IPS DF 6.9 (cell line): Measurements from ENCODE around the gene HBA2.
"Not testable (repeated sequence)": the region's sequence is repeated elsewhere in the genome, so short reads cannot be mapped to it uniquely, and the experiment has no call there.

Experiments
- DNase-seq: peaks from one replicate; pipeline ENCODE4 v3.0.0-alpha.2; 2013; ENCODE audit warnings: low read depth, low spot score
- H3K27ac ChIP-seq: one replicate; pipeline ENCODE4 v1.5.1; 2013; ENCODE audit warnings: low read length, control low read depth
- H3K27me3 ChIP-seq: 2 replicates; pipeline ENCODE4 v1.6.1; 2013; ENCODE audit warnings: mild to moderate bottlenecking, low read length; ENCODE audit not compliant: control insufficient read depth, insufficient read depth
- H3K36me3 ChIP-seq: 2 replicates; pipeline ENCODE4 v1.6.1; 2013; ENCODE audit warnings: low read length; ENCODE audit not compliant: control insufficient read depth, insufficient read depth
- H3K4me1 ChIP-seq: 2 replicates; pipeline ENCODE4 v1.6.1; 2013; ENCODE audit warnings: low read length; ENCODE audit not compliant: control insufficient read depth, insufficient read depth
- H3K4me3 ChIP-seq: 2 replicates; pipeline ENCODE4 v1.5.1; 2013; ENCODE audit warnings: mild to moderate bottlenecking, low read length
- H3K9me3 ChIP-seq: 2 replicates; pipeline ENCODE4 v1.6.1; 2013; ENCODE audit warnings: low read length, inconsistent platforms; ENCODE audit not compliant: control insufficient read depth, insufficient read depth
- WGBS: extraction: QIAGEN DNeasy Blood & Tissue Kit; methylation state at CpG from one replicate; pipeline ENCODE4 v1.1.7; 2013; ENCODE audit warnings: mixed read lengths, missing lambda C conversion rate; ENCODE audit not compliant: insufficient read length, insufficient coverage; 5-methylcytosine and 5-hydroxymethylcytosine counted together

Gene HBA2

GRCh38 chr16:175011-175949 lies 2.6 kb downstream of the HBA2 start:
- Histone ChIP-seq H3K4me1 (0 out of 2 replicates have a peak, but pooled peaks cover 1% of the 10 kb centered on the region), H3K4me3 (no peak overlapping the region), H3K9me3 (no peaks in the 10 kb centered on the region), H3K36me3 (peaks cover 3% of the 10 kb centered on the region; the same call in 1 of the 2 replicates), H3K27ac (no peak overlapping the region), H3K27me3 (peaks cover 56% of the 10 kb centered on the region)
- no CpG with 5 or more reads among the region's 8 CpGs for WGBS
- DNase-seq: no peak

- H3K9me3 ChIP-seq, H3K4me3 ChIP-seq, H3K4me1 ChIP-seq, H3K36me3 ChIP-seq, DNase-seq, H3K27ac ChIP-seq: not testable (repeated sequence)
- H3K27me3 ChIP-seq: peaks cover 55% of the 10 kb centered on the region
- WGBS: no CpG with 5 or more reads among the region's 39 CpGs
Observed at GRCh38 chr16:176006-176405, 3.3 kb downstream of the HBA2 start.

GRCh38 chr16:176477-177382 lies 4.1 kb downstream of the HBA2 start, which contains the start of gene HBA1:
Gene HBA1, plus strand, starts transcription at chr16:176680. Its CDS starts 37 bp downstream, at chr16:176717.
- DNase-seq: not testable (repeated sequence)
- H3K27me3 ChIP-seq: peaks cover 50% of the 10 kb centered on the region

DNA sequence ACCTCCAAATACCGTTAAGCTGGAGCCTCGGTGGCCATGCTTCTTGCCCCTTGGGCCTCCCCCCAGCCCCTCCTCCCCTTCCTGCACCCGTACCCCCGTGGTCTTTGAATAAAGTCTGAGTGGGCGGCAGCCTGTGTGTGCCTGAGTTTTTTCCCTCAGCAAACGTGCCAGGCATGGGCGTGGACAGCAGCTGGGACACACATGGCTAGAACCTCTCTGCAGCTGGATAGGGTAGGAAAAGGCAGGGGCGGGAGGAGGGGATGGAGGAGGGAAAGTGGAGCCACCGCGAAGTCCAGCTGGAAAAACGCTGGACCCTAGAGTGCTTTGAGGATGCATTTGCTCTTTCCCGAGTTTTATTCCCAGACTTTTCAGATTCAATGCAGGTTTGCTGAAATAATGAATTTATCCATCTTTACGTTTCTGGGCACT lies 4.7 kb downstream of the HBA2 start:
- peaks cover 48% of the 10 kb centered on the region for H3K27me3 ChIP-seq
- no CpG with 5 or more reads among the region's 13 CpGs for WGBS
- no peak overlapping the region for H3K27ac ChIP-seq
- H3K36me3 ChIP-seq: peaks cover 3% of the 10 kb centered on the region; the same call in 1 of the 2 replicates
- H3K4me1 ChIP-seq: peaks cover 4% of the 10 kb centered on the region; the same call in 1 of the 2 replicates
- no peak for DNase-seq
- H3K4me3 ChIP-seq: no peak overlapping the region
- H3K9me3 ChIP-seq: no peaks in the 10 kb centered on the region

More at GRCh38 chr16:176477-177382, 4.1 kb downstream of the HBA2 start, which contains the start of gene HBA1:
- H3K9me3 ChIP-seq, H3K36me3 ChIP-seq, H3K4me1 ChIP-seq, H3K27ac ChIP-seq, H3K4me3 ChIP-seq: not testable (repeated sequence)
- WGBS: no CpG with 5 or more reads among the region's 88 CpGs

- no peak overlapping the region for H3K27ac ChIP-seq
- DNase-seq: no peak
- H3K27me3 ChIP-seq: peaks cover 48% of the 10 kb centered on the region
- peaks cover 4% of the 10 kb centered on the region; the same call in 1 of the 2 replicates for H3K4me1 ChIP-seq
- no peak overlapping the region for H3K4me3 ChIP-seq
- no peaks in the 10 kb centered on the region for H3K9me3 ChIP-seq
- peaks cover 3% of the 10 kb centered on the region; the same call in 1 of the 2 replicates for H3K36me3 ChIP-seq
- WGBS: no CpG with 5 or more reads among the region's 11 CpGs
Observed at GRCh38 chr16:177981-178667, 5.4 kb downstream of the HBA2 start.

DNA sequence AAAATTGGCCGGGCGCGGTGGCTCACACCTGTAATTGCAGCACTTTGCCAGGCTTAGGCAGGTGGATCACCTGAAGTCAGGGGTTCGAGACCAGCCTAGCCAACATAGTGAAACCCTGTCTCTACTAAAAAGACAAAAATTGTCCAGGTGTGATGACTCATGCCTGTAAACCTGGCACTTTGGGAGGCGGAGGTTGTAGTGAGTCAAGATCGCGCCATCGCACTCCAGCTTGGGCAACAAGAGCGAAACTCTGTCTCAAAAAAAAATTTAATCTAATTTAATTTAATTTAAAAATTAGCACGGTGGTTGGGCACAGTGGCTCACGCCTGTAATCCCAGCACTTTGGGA lies 6.0 kb downstream of the HBA2 start:
- peaks cover 46% of the 10 kb centered on the region for H3K27me3 ChIP-seq
- no CpG with 5 or more reads among the region's 11 CpGs for WGBS
- H3K27ac ChIP-seq: no peak overlapping the region
- H3K9me3 ChIP-seq: no peaks in the 10 kb centered on the region
- no peak overlapping the region for H3K4me3 ChIP-seq
- peaks cover 3% of the 10 kb centered on the region; the same call in 1 of the 2 replicates for H3K36me3 ChIP-seq
- no peak for DNase-seq
- peaks cover 4% of the 10 kb centered on the region; the same call in 1 of the 2 replicates for H3K4me1 ChIP-seq

- H3K36me3 ChIP-seq: no peaks in the 10 kb centered on the region; the same call in 1 of the 2 replicates
- H3K9me3 ChIP-seq: no peaks in the 10 kb centered on the region
- no peak for DNase-seq
- H3K27ac ChIP-seq: no peak overlapping the region
- peaks cover 43% of the 10 kb centered on the region for H3K27me3 ChIP-seq
- H3K4me3 ChIP-seq: no peak overlapping the region
- H3K4me1 ChIP-seq: peaks cover 3% of the 10 kb centered on the region; the same call in 1 of the 2 replicates
- WGBS: no CpG with 5 or more reads among the region's 17 CpGs
Observed at GRCh38 chr16:179211-180092, 6.8 kb downstream of the HBA2 start.

- H3K36me3 ChIP-seq: no peaks in the 10 kb centered on the region; the same call in 1 of the 2 replicates
- H3K4me3 ChIP-seq: peak within 1 kb of the TSS; percentile 12; the same call in 1 of the 2 replicates
- WGBS: no CpG with 5 or more reads among the region's 59 CpGs
- no peak within 1 kb of the TSS for H3K27ac ChIP-seq
- H3K9me3 ChIP-seq: no peaks in the 10 kb centered on the region
- H3K4me1 ChIP-seq: peaks cover 3% of the 10 kb centered on the region; the same call in 1 of the 2 replicates
- no peak for DNase-seq
- peaks cover 36% of the 10 kb centered on the region for H3K27me3 ChIP-seq
Observed at GRCh38 chr16:180101-180675, 7.5 kb downstream of the HBA2 start, which contains the start of gene HBQ1. Gene HBQ1, plus strand, starts transcription at chr16:180459. Its CDS starts 28 bp downstream, at chr16:180487.
